GM12872 (cell line): ENCODE data around the gene EP400.

Experiments used
- CTCF ChIP-seq: IDR thresholded peaks from 3 replicates; pipeline ENCODE4 v1.5.1; 2011; ENCODE audit warnings: low read depth, mild to moderate bottlenecking, low read length, moderate library complexity; ENCODE audit not compliant: insufficient read depth

Gene EP400

GRCh38 chr12:131959116-131959515, 9.4 kb downstream of the EP400 start:
- no peak for TF ChIP-seq CTCF

- TF ChIP-seq CTCF, result no peak
Observed at GRCh38 chr12:131959641-131960589, 10.2 kb downstream of the EP400 start.

- TF ChIP-seq CTCF, result no peak
Observed at GRCh38 chr12:131962069-131962468, 12.3 kb downstream of the EP400 start.

GRCh38 chr12:131963381-131963780, 13.6 kb downstream of the EP400 start:
- TF ChIP-seq CTCF, result no peak

- no peak for TF ChIP-seq CTCF
Observed at GRCh38 chr12:131965073-131965472, 15.3 kb downstream of the EP400 start.

GRCh38 chr12:131971226-131971625, 21.5 kb downstream of the EP400 start:
- no peak for TF ChIP-seq CTCF

GRCh38 chr12:131975228-131975627, 25.5 kb downstream of the EP400 start:
- TF ChIP-seq CTCF, result no peak
